Measurements from ENCODE around the gene FARP2.

The FARP2 gene

GRCh38 chr2:241509155-241509784 lies 153.2 kb downstream of the FARP2 start:
- no peak overlapping the region for H2BK12ac ChIP-seq (ENCODE audit: low read length)
- peak overlapping the region; percentile 99 for H3K14ac ChIP-seq (ENCODE audit: low read length)
- H3K18ac ChIP-seq (ENCODE audit: low read length) = peak overlapping the region; percentile 99
- peaks cover 0 to 4% (median 0%) of the 10 kb centered on the region in 3 experiments for H3K27me3 ChIP-seq (ENCODE audit: control insufficient read depth in 3 of 3, insufficient read depth in 3 of 3, low read depth in 1 of 3, low read length in 3 of 3)
- H3K9ac ChIP-seq (ENCODE audit: low read depth, low read length, poor library complexity) = peak overlapping the region; percentile 94
- peaks cover 0 to 26% of the 10 kb centered on the region in 2 donors for H3K36me3 ChIP-seq (replicated peaks in 1 of 2; ENCODE audit: control insufficient read depth in 2 of 2, insufficient read depth in 2 of 2, low read length in 2 of 2)
- WGBS, 2 donors (ENCODE audit: extremely low coverage in 2 of 2, insufficient read length in 2 of 2, insufficient replicate concordance in 1 of 2) = no CpG with 5 or more reads among the region's 24 CpGs
- peak overlapping the region; percentile 47 for H2BK120ac ChIP-seq (ENCODE audit: low read depth, low read length)
- H3K79me1 ChIP-seq (ENCODE audit: low read depth, low read length) = peaks cover 15% of the 10 kb centered on the region
- no peaks in the 10 kb centered on the region for H3K9me3 ChIP-seq (replicated peaks in 1 of 2; ENCODE audit: control insufficient read depth in 2 of 2, insufficient read depth in 1 of 2, low read depth in 1 of 2, low read length in 2 of 2)
- DNase-seq (ENCODE audit: low spot score) = no peak
- H3K27ac ChIP-seq (replicated peaks; ENCODE audit: low read length) = no peak overlapping the region
- H2AK5ac ChIP-seq (ENCODE audit: low read depth, low read length) = peak overlapping the region; percentile 86
- H3K4me2 ChIP-seq (ENCODE audit: insufficient read depth, low read length, poor library complexity, severe bottlenecking) = peak overlapping the region; percentile 88
- H3K4ac ChIP-seq (ENCODE audit: low read length) = peak overlapping the region; percentile 42
- peak overlapping the region; percentile 64 for H4K91ac ChIP-seq (ENCODE audit: low read depth, low read length, poor library complexity)
- peak overlapping the region; percentile 90 for H3K23ac ChIP-seq (ENCODE audit: low read depth, low read length, poor library complexity)
- peak overlapping the region; percentile 95 for H2AFZ ChIP-seq (ENCODE audit: low read length)
- H2BK15ac ChIP-seq (ENCODE audit: low read length) = no peak overlapping the region
- peak overlapping the region; percentile 66 to 81 for H3K4me3 ChIP-seq (ENCODE audit: low read length in 2 of 2)
- H2BK5ac ChIP-seq (ENCODE audit: low read length) = peak overlapping the region; percentile 59
- peak overlapping the region; percentile 53 for H4K8ac ChIP-seq (ENCODE audit: low read depth, low read length)
- H3K4me1 ChIP-seq (ENCODE audit: control insufficient read depth in 2 of 2, insufficient read depth in 1 of 2, low read depth in 1 of 2, low read length in 2 of 2) = peaks cover 8 to 16% of the 10 kb centered on the region in 2 donors

GRCh38 chr2:241511091-241511741 lies 155.1 kb downstream of the FARP2 start:
- no peak overlapping the region for H3K18ac ChIP-seq (ENCODE audit: low read length)
- no peak overlapping the region for H2AFZ ChIP-seq (ENCODE audit: low read length)
- WGBS, 2 donors (ENCODE audit: extremely low coverage in 2 of 2, insufficient read length in 2 of 2, insufficient replicate concordance in 1 of 2) = no CpG with 5 or more reads among the region's 6 CpGs
- H2BK15ac ChIP-seq (ENCODE audit: low read length) = no peak overlapping the region
- no peak overlapping the region for H3K4me3 ChIP-seq (ENCODE audit: low read length in 2 of 2)
- peaks cover 0 to 8% of the 10 kb centered on the region in 2 donors for H3K36me3 ChIP-seq (replicated peaks in 1 of 2; ENCODE audit: control insufficient read depth in 2 of 2, insufficient read depth in 2 of 2, low read length in 2 of 2)
- H3K4me1 ChIP-seq (ENCODE audit: control insufficient read depth in 2 of 2, insufficient read depth in 1 of 2, low read depth in 1 of 2, low read length in 2 of 2) = peaks cover 8 to 13% of the 10 kb centered on the region in 2 donors
- H3K27me3 ChIP-seq (ENCODE audit: control insufficient read depth in 3 of 3, insufficient read depth in 3 of 3, low read depth in 1 of 3, low read length in 3 of 3) = peaks cover 0 to 4% (median 0%) of the 10 kb centered on the region in 3 experiments
- H3K23ac ChIP-seq (ENCODE audit: low read depth, low read length, poor library complexity) = no peak overlapping the region
- H3K4ac ChIP-seq (ENCODE audit: low read length) = no peak overlapping the region
- no peak overlapping the region for H3K4me2 ChIP-seq (ENCODE audit: insufficient read depth, low read length, poor library complexity, severe bottlenecking)
- H2BK120ac ChIP-seq (ENCODE audit: low read depth, low read length) = no peak overlapping the region
- no peak overlapping the region for H2BK5ac ChIP-seq (ENCODE audit: low read length)
- H3K79me1 ChIP-seq (ENCODE audit: low read depth, low read length) = peaks cover 11% of the 10 kb centered on the region
- H2AK5ac ChIP-seq (ENCODE audit: low read depth, low read length) = no peak overlapping the region
- H3K14ac ChIP-seq (ENCODE audit: low read length) = no peak overlapping the region
- DNase-seq (ENCODE audit: low spot score) = no peak
- H3K9ac ChIP-seq (ENCODE audit: low read depth, low read length, poor library complexity) = no peak overlapping the region
- H2BK12ac ChIP-seq (ENCODE audit: low read length) = no peak overlapping the region
- H3K9me3 ChIP-seq (replicated peaks in 1 of 2; ENCODE audit: control insufficient read depth in 2 of 2, insufficient read depth in 1 of 2, low read depth in 1 of 2, low read length in 2 of 2) = peaks cover 0 to 2% of the 10 kb centered on the region in 2 donors
- no peak overlapping the region for H4K8ac ChIP-seq (ENCODE audit: low read depth, low read length)
- H3K27ac ChIP-seq (replicated peaks; ENCODE audit: low read length) = no peak overlapping the region
- H4K91ac ChIP-seq (ENCODE audit: low read depth, low read length, poor library complexity) = no peak overlapping the region

DNA sequence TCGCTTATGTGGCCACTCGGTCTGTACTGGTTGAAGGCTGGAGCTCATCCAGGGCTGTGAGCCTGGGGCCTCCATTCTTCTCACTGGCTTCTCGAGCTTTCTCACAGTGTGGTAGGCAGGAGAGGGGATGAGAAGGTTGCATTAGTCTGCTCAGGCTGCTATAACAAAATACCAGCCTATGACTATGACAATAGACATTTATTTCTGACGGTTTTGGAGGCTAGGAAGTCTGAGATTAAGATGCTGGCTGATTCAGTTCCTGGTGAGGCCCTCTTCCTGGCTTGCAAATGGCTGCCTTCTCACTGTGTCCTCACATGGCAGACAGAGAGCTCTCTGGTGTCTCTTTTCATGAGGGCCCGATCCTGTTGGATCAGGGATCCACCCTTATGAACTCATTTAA lies 158.5 kb downstream of the FARP2 start:
- WGBS, 2 donors (ENCODE audit: extremely low coverage in 2 of 2, insufficient read length in 2 of 2, insufficient replicate concordance in 1 of 2) = no CpG with 5 or more reads among the region's 5 CpGs

DNA sequence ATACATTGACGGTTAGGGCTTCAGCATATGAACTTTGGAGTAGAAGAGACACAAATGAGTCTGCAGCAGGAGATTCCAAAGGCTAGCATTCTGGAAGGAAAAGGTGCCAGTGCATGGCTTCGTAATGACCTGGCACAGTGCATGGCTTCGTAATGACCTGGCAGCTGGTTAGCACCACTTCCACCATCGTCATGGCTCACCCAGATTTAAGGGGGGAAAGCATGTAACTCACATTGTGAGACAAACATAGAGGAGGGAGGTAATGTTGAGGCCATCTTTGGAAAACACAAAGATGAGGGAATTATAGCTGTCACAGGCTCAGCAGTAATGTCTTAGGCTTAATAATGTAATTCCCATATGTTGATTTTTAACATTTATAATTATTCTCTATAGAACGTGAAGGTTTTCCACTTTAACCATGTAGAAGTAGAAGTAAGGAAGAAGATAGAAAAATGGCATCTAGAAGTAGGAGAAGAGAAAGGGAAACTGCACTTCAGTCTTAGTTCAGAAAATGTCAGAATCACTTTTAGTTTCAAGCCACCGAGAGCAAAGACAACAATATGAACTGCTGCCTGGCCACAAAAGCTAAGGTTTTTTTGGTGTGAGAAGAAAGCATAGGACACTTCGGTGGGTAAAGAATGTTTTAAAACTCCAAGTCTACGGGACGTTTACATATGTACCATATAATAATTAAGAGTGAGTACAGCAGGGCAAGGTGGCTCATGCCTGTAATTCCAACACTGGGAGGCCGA lies 159.1 kb downstream of the FARP2 start:
- Histone ChIP-seq H3K36me3 (replicated peaks in 1 of 2; ENCODE audit: control insufficient read depth in 2 of 2, insufficient read depth in 2 of 2, low read length in 2 of 2) (no peaks in the 10 kb centered on the region), H2BK12ac (ENCODE audit: low read length) (no peak overlapping the region), H2BK5ac (ENCODE audit: low read length) (no peak overlapping the region), H2BK120ac (ENCODE audit: low read depth, low read length) (no peak overlapping the region), H3K4me2 (ENCODE audit: insufficient read depth, low read length, poor library complexity, severe bottlenecking) (no peak overlapping the region), H3K27me3 (ENCODE audit: control insufficient read depth in 3 of 3, insufficient read depth in 3 of 3, low read depth in 1 of 3, low read length in 3 of 3) (no peaks in the 10 kb centered on the region), H3K14ac (ENCODE audit: low read length) (no peak overlapping the region), H4K91ac (ENCODE audit: low read depth, low read length, poor library complexity) (no peak overlapping the region), H3K9ac (ENCODE audit: low read depth, low read length, poor library complexity) (no peak overlapping the region), H3K9me3 (replicated peaks in 1 of 2; ENCODE audit: control insufficient read depth in 2 of 2, insufficient read depth in 1 of 2, low read depth in 1 of 2, low read length in 2 of 2) (peaks cover 0 to 4% of the 10 kb centered on the region in 2 donors), H3K23ac (ENCODE audit: low read depth, low read length, poor library complexity) (no peak overlapping the region), H3K27ac (replicated peaks; ENCODE audit: low read length) (no peak overlapping the region), H3K79me1 (ENCODE audit: low read depth, low read length) (no peaks in the 10 kb centered on the region), H2AFZ (ENCODE audit: low read length) (no peak overlapping the region), H2BK15ac (ENCODE audit: low read length) (no peak overlapping the region), H3K18ac (ENCODE audit: low read length) (no peak overlapping the region), H2AK5ac (ENCODE audit: low read depth, low read length) (no peak overlapping the region), H3K4me3 (ENCODE audit: low read length in 2 of 2) (no peak overlapping the region), H3K4me1 (ENCODE audit: control insufficient read depth in 2 of 2, insufficient read depth in 1 of 2, low read depth in 1 of 2, low read length in 2 of 2) (no peaks in the 10 kb centered on the region), H4K8ac (ENCODE audit: low read depth, low read length) (no peak overlapping the region), H3K4ac (ENCODE audit: low read length) (no peak overlapping the region)
- WGBS, 2 donors (ENCODE audit: extremely low coverage in 2 of 2, insufficient read length in 2 of 2, insufficient replicate concordance in 1 of 2) = no CpG with 5 or more reads among the region's 10 CpGs
- no peak for DNase-seq (ENCODE audit: low spot score)

More for the DNA sequence above, 158.5 kb downstream of the FARP2 start:
- H2AFZ ChIP-seq (ENCODE audit: low read length) = no peak overlapping the region
- no peak overlapping the region for H4K8ac ChIP-seq (ENCODE audit: low read depth, low read length)
- no peak overlapping the region for H2BK5ac ChIP-seq (ENCODE audit: low read length)
- no peaks in the 10 kb centered on the region for H3K27me3 ChIP-seq (ENCODE audit: control insufficient read depth in 3 of 3, insufficient read depth in 3 of 3, low read depth in 1 of 3, low read length in 3 of 3)
- no peaks in the 10 kb centered on the region for H3K4me1 ChIP-seq (ENCODE audit: control insufficient read depth in 2 of 2, insufficient read depth in 1 of 2, low read depth in 1 of 2, low read length in 2 of 2)
- H3K4me3 ChIP-seq (ENCODE audit: low read length in 2 of 2) = no peak overlapping the region
- H4K91ac ChIP-seq (ENCODE audit: low read depth, low read length, poor library complexity) = no peak overlapping the region
- no peak overlapping the region for H2BK120ac ChIP-seq (ENCODE audit: low read depth, low read length)
- H3K9me3 ChIP-seq (replicated peaks in 1 of 2; ENCODE audit: control insufficient read depth in 2 of 2, insufficient read depth in 1 of 2, low read depth in 1 of 2, low read length in 2 of 2) = peaks cover 0 to 4% of the 10 kb centered on the region in 2 donors
- H2BK15ac ChIP-seq (ENCODE audit: low read length) = no peak overlapping the region
- H3K9ac ChIP-seq (ENCODE audit: low read depth, low read length, poor library complexity) = no peak overlapping the region
- H3K4ac ChIP-seq (ENCODE audit: low read length) = no peak overlapping the region
- DNase-seq (ENCODE audit: low spot score) = no peak
- H3K79me1 ChIP-seq (ENCODE audit: low read depth, low read length) = no peaks in the 10 kb centered on the region
- H3K27ac ChIP-seq (replicated peaks; ENCODE audit: low read length) = no peak overlapping the region
- no peak overlapping the region for H3K4me2 ChIP-seq (ENCODE audit: insufficient read depth, low read length, poor library complexity, severe bottlenecking)
- no peak overlapping the region for H3K23ac ChIP-seq (ENCODE audit: low read depth, low read length, poor library complexity)
- H3K18ac ChIP-seq (ENCODE audit: low read length) = no peak overlapping the region
- no peak overlapping the region for H2BK12ac ChIP-seq (ENCODE audit: low read length)
- no peak overlapping the region for H2AK5ac ChIP-seq (ENCODE audit: low read depth, low read length)
- no peak overlapping the region for H3K14ac ChIP-seq (ENCODE audit: low read length)
- no peaks in the 10 kb centered on the region for H3K36me3 ChIP-seq (replicated peaks in 1 of 2; ENCODE audit: control insufficient read depth in 2 of 2, insufficient read depth in 2 of 2, low read length in 2 of 2)
